Measurements from ENCODE around the gene TRIO.

Gene TRIO

DNA sequence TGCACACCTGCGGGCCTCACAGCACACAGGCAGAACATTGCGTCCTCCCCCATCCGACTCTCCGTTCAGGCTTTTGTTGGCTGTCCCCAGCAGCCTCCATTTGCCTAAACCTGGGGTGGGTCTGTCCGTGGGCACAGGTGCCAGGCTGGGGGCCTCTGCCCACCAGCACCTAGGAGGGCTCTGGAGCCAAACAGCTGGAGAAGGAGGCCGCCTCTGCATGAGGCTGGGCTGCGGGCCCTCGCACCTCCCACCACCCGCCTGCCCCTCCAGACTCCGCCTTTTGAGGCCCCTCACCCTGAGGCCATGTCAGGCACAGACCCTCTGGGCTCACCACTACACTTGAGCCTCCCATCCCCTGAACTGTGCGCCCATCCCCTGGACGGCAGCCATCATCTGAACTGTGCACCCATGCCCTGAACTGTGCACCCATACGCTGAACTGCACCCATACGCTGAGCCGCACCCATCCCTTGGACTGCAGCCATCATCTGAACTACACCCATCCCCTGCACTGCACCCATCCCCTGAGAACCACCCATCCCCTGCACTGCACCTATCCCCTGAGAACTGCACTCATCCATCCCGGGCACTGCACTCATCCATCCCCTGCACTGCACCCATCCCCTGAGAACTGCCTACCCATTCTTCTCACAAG is 340.5 kb downstream of the TRIO start:
- no peak for TF ChIP-seq EZH2 (IDR thresholded peaks at IDR 0.05; ENCODE audit: borderline replicate concordance, low read depth, low read length, severe bottlenecking)
- TF ChIP-seq CTCF (IDR thresholded peaks at IDR 0.05; ENCODE audit: borderline replicate concordance, extremely low read depth, low read length, poor library complexity, severe bottlenecking): no peak
- no peak overlapping the region for H3K4me2 ChIP-seq (ENCODE audit: insufficient read depth, low read length)
- peaks cover 3% of the 10 kb centered on the region for H3K27me3 ChIP-seq (ENCODE audit: insufficient read depth, low read length, poor library complexity)
- ATAC-seq (ENCODE audit: insufficient read depth, low read depth) (no peak), DNase-seq (no peak)
- no peak overlapping the region for H2AFZ ChIP-seq (ENCODE audit: low read depth, low read length)
- no peaks in the 10 kb centered on the region for H3K9me3 ChIP-seq (ENCODE audit: insufficient read depth, low read length, severe bottlenecking)
- H3K36me3 ChIP-seq (ENCODE audit: insufficient read depth, low read length): no peaks in the 10 kb centered on the region
- no peaks in the 10 kb centered on the region for H4K20me1 ChIP-seq (ENCODE audit: insufficient read depth, low read length)
- H3K4me1 ChIP-seq (ENCODE audit: insufficient read depth, low read length): no peaks in the 10 kb centered on the region
- no peak overlapping the region for H3K4me3 ChIP-seq (ENCODE audit: low read depth in 1 of 2, low read length in 2 of 2)
- no peaks in the 10 kb centered on the region for H3K79me2 ChIP-seq (ENCODE audit: insufficient read depth, low read length)
- H3K27ac ChIP-seq (ENCODE audit: low read length): no peak overlapping the region
- no peak overlapping the region for H3K9ac ChIP-seq (ENCODE audit: low read depth, low read length)

- H4K20me1 ChIP-seq (ENCODE audit: insufficient read depth, low read length): no peaks in the 10 kb centered on the region
- ATAC-seq (ENCODE audit: insufficient read depth, low read depth): no peak
- H3K36me3 ChIP-seq (ENCODE audit: insufficient read depth, low read length): no peaks in the 10 kb centered on the region
- no peak overlapping the region for H3K9ac ChIP-seq (ENCODE audit: low read depth, low read length)
- no peak overlapping the region for H3K4me2 ChIP-seq (ENCODE audit: insufficient read depth, low read length)
- H2AFZ ChIP-seq (ENCODE audit: low read depth, low read length): no peak overlapping the region
- TF ChIP-seq CTCF (IDR thresholded peaks at IDR 0.05; ENCODE audit: borderline replicate concordance, extremely low read depth, low read length, poor library complexity, severe bottlenecking) (no peak), EZH2 (IDR thresholded peaks at IDR 0.05; ENCODE audit: borderline replicate concordance, low read depth, low read length, severe bottlenecking) (no peak)
- H3K9me3 ChIP-seq (ENCODE audit: insufficient read depth, low read length, severe bottlenecking): no peaks in the 10 kb centered on the region
- no peaks in the 10 kb centered on the region for H3K79me2 ChIP-seq (ENCODE audit: insufficient read depth, low read length)
- no peak overlapping the region for H3K27ac ChIP-seq (ENCODE audit: low read length)
- no peaks in the 10 kb centered on the region for H3K27me3 ChIP-seq (ENCODE audit: insufficient read depth, low read length, poor library complexity)
- no peak for DNase-seq
- no peaks in the 10 kb centered on the region for H3K4me1 ChIP-seq (ENCODE audit: insufficient read depth, low read length)
- no peak overlapping the region for H3K4me3 ChIP-seq (ENCODE audit: low read depth in 1 of 2, low read length in 2 of 2)
Measured at GRCh38 chr5:14486486-14486885, 343.3 kb downstream of the TRIO start.

- no peaks in the 10 kb centered on the region for H3K9me3 ChIP-seq (ENCODE audit: insufficient read depth, low read length, severe bottlenecking)
- DNase-seq: no peak
- ATAC-seq (ENCODE audit: insufficient read depth, low read depth): no peak
- H3K9ac ChIP-seq (ENCODE audit: low read depth, low read length): no peak overlapping the region
- no peaks in the 10 kb centered on the region for H3K79me2 ChIP-seq (ENCODE audit: insufficient read depth, low read length)
- no peaks in the 10 kb centered on the region for H3K36me3 ChIP-seq (ENCODE audit: insufficient read depth, low read length)
- H3K27me3 ChIP-seq (ENCODE audit: insufficient read depth, low read length, poor library complexity): no peaks in the 10 kb centered on the region
- no peak overlapping the region for H3K4me3 ChIP-seq (ENCODE audit: low read depth in 1 of 2, low read length in 2 of 2)
- no peak overlapping the region for H3K4me2 ChIP-seq (ENCODE audit: insufficient read depth, low read length)
- H3K27ac ChIP-seq (ENCODE audit: low read length): no peak overlapping the region
- TF ChIP-seq CTCF (IDR thresholded peaks at IDR 0.05; ENCODE audit: borderline replicate concordance, extremely low read depth, low read length, poor library complexity, severe bottlenecking): no peak
- TF ChIP-seq EZH2 (IDR thresholded peaks at IDR 0.05; ENCODE audit: borderline replicate concordance, low read depth, low read length, severe bottlenecking): no peak
- H2AFZ ChIP-seq (ENCODE audit: low read depth, low read length): no peak overlapping the region
- no peaks in the 10 kb centered on the region for H4K20me1 ChIP-seq (ENCODE audit: insufficient read depth, low read length)
- H3K4me1 ChIP-seq (ENCODE audit: insufficient read depth, low read length): no peaks in the 10 kb centered on the region
Measured at GRCh38 chr5:14486996-14487896, 344.1 kb downstream of the TRIO start.
